ENCODE data around the gene ATP1B1. TPM values are rescaled to one million over a fixed set of nuclear protein-coding genes. Genes with fewer than 3 reads are reported as not detected.

Gene ATP1B1
- total and polyA plus RNA-seq, 2 donors (not counting 1 experiment from before 2014, with no cell fraction given) = 1.4 to 1.7 TPM

DNA sequence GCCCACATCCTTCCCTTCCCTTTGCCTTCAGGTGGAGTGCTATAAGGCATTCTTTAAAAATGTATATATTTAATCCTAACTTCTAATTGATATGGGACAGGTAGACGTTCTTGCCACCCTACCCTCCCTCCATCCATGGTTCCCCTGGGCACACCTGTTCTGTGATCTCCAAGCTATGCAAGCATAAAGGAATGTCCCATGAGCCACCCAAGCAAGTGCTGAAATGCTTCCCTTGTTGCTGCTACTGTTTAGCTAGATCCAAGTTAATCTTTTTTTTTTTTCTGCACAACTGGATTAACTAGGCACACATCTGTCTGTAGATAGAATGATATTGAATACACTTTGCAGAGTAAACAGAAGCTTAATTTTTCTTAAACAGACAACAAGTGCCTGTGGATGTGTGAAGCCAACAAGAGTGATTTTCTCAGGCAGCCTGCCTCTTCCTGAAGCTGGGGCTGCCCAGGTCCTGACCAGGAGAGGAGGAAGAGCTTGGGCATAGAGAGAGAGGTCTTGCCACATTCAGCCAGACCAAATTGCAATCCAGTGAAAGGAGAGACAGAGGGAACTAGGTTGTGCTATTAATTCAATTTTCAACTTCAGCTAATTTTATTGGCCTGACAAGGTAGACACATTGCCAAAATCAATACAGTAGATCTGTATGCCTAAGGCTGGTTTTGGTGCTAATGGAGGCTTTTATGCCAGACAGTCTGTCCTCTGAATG is 28.2 kb upstream of the ATP1B1 start:
- Histone ChIP-seq H3K27ac (ENCODE audit: low read length in 2 of 2) (no peak overlapping the region), H3K9me3 (ENCODE audit: control extremely low read depth in 1 of 3, control insufficient read depth in 2 of 3, insufficient read depth in 1 of 3, low read length in 2 of 3) (no peaks in the 10 kb centered on the region), H3K4me1 (ENCODE audit: control insufficient read depth in 2 of 2, insufficient read depth in 2 of 2, low read length in 2 of 2) (no peaks in the 10 kb centered on the region), H2AFZ (ENCODE audit: insufficient read depth, low read depth, low read length, poor library complexity, severe bottlenecking) (no peak overlapping the region), H3K27me3 (replicated peaks in 1 of 4; ENCODE audit: control extremely low read depth in 1 of 4, control insufficient read depth in 3 of 4, insufficient read depth in 4 of 4, low read length in 3 of 4) (peaks cover 0 to 3% (median 0%) of the 10 kb centered on the region in 4 experiments), H3K4me3 (ENCODE audit: control extremely low read depth in 1 of 5, extremely low read depth in 1 of 5, insufficient read depth in 1 of 5, low read depth in 2 of 5, low read length in 4 of 5) (no peak overlapping the region), H3K36me3 (replicated peaks in 1 of 2; ENCODE audit: control extremely low read depth in 1 of 2, control insufficient read depth in 1 of 2, extremely low read depth in 1 of 2, insufficient read depth in 2 of 2, low read length in 1 of 2) (no peaks in the 10 kb centered on the region), H3K9ac (ENCODE audit: low read length) (no peak overlapping the region), H3K79me2 (ENCODE audit: control insufficient read depth, insufficient read depth, low read length) (no peaks in the 10 kb centered on the region), H3K4me2 (replicated peaks; ENCODE audit: low read depth, low read length, poor library complexity, severe bottlenecking) (no peak overlapping the region), H4K20me1 (ENCODE audit: control insufficient read depth, insufficient read depth, low read length, poor library complexity, severe bottlenecking) (no peaks in the 10 kb centered on the region)
- intact Hi-C loops (cut with micrococcal nuclease) = no loop called here
- no peak for DNase-seq
- H3K9me3 Mint-ChIP-seq (ENCODE audit: insufficient read depth) = no peaks in the 10 kb centered on the region
- WGBS (ENCODE audit: insufficient coverage) = 83% methylated on average over 1 of the region's 1 CpG
- TF ChIP-seq, protein P1, sequence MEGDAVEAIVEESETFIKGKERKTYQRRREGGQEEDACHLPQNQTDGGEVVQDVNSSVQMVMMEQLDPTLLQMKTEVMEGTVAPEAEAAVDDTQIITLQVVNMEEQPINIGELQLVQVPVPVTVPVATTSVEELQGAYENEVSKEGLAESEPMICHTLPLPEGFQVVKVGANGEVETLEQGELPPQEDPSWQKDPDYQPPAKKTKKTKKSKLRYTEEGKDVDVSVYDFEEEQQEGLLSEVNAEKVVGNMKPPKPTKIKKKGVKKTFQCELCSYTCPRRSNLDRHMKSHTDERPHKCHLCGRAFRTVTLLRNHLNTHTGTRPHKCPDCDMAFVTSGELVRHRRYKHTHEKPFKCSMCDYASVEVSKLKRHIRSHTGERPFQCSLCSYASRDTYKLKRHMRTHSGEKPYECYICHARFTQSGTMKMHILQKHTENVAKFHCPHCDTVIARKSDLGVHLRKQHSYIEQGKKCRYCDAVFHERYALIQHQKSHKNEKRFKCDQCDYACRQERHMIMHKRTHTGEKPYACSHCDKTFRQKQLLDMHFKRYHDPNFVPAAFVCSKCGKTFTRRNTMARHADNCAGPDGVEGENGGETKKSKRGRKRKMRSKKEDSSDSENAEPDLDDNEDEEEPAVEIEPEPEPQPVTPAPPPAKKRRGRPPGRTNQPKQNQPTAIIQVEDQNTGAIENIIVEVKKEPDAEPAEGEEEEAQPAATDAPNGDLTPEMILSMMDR (IDR thresholded peaks at IDR 0.05) = no peak
- H3K4me1 Mint-ChIP-seq = no peaks in the 10 kb centered on the region
- H3K27me3 Mint-ChIP-seq = peaks cover 3% of the 10 kb centered on the region
- ChIA-PET CTCF (no interaction called here), POLR2A (no interaction called here)
- H3K27ac Mint-ChIP-seq = no peak overlapping the region
- H3K4me3 Mint-ChIP-seq = no peak overlapping the region
- no peak for ATAC-seq (ENCODE audit: low read depth)

- no peak overlapping the region for H3K9ac ChIP-seq (ENCODE audit: low read length)
- no peak for TF ChIP-seq EZH2 (IDR thresholded peaks at IDR 0.05; ENCODE audit: borderline replicate concordance, insufficient read depth, low read depth, low read length, poor library complexity, severe bottlenecking)
- TF ChIP-seq, protein P1 (IDR thresholded peaks at IDR 0.05) = no peak
- H3K27ac Mint-ChIP-seq = no peak overlapping the region
- no peaks in the 10 kb centered on the region for H4K20me1 ChIP-seq (ENCODE audit: control insufficient read depth, insufficient read depth, low read length, poor library complexity, severe bottlenecking)
- H2AFZ ChIP-seq (ENCODE audit: insufficient read depth, low read depth, low read length, poor library complexity, severe bottlenecking) = no peak overlapping the region
- no peaks in the 10 kb centered on the region for H3K4me1 ChIP-seq (ENCODE audit: control insufficient read depth in 2 of 2, insufficient read depth in 2 of 2, low read length in 2 of 2)
- H3K9me3 ChIP-seq (ENCODE audit: control extremely low read depth in 1 of 3, control insufficient read depth in 2 of 3, insufficient read depth in 1 of 3, low read length in 2 of 3) = no peaks in the 10 kb centered on the region
- peaks cover 2% of the 10 kb centered on the region for H3K4me1 Mint-ChIP-seq
- no peaks in the 10 kb centered on the region for H3K79me2 ChIP-seq (ENCODE audit: control insufficient read depth, insufficient read depth, low read length)
- H3K4me2 ChIP-seq (replicated peaks; ENCODE audit: low read depth, low read length, poor library complexity, severe bottlenecking) = no peak overlapping the region
- DNase-seq (no peak), ATAC-seq (ENCODE audit: low read depth) (no peak)
- peaks cover 2% of the 10 kb centered on the region for H3K27me3 Mint-ChIP-seq
- ChIA-PET POLR2A (no interaction called here), CTCF (no interaction called here)
- no peaks in the 10 kb centered on the region for H3K36me3 ChIP-seq (replicated peaks in 1 of 2; ENCODE audit: control extremely low read depth in 1 of 2, control insufficient read depth in 1 of 2, extremely low read depth in 1 of 2, insufficient read depth in 2 of 2, low read length in 1 of 2)
- H3K27ac ChIP-seq (ENCODE audit: low read length in 2 of 2) = no peak overlapping the region
- H3K9me3 Mint-ChIP-seq (ENCODE audit: insufficient read depth) = no peaks in the 10 kb centered on the region
- WGBS (ENCODE audit: insufficient coverage) = 97% methylated on average over 5 of the region's 5 CpGs
- H3K4me3 ChIP-seq (ENCODE audit: control extremely low read depth in 1 of 5, extremely low read depth in 1 of 5, insufficient read depth in 1 of 5, low read depth in 2 of 5, low read length in 4 of 5) = no peak overlapping the region
- intact Hi-C loops (cut with micrococcal nuclease) = no loop called here
- H3K4me3 Mint-ChIP-seq = no peak overlapping the region
- peaks cover 0 to 3% (median 0%) of the 10 kb centered on the region in 4 experiments for H3K27me3 ChIP-seq (replicated peaks in 1 of 4; ENCODE audit: control extremely low read depth in 1 of 4, control insufficient read depth in 3 of 4, insufficient read depth in 4 of 4, low read length in 3 of 4)
Measured at GRCh38 chr1:169081503-169082123, 24.9 kb upstream of the ATP1B1 start.
